ENCODE measurements around the gene NAV2. TPM values are rescaled to one million over a fixed set of nuclear protein-coding genes. Genes with fewer than 3 reads are reported as not detected.
A peak's percentile ranks its signal among the peaks of the same experiment; 100 is the strongest.

The NAV2 gene
- total RNA-seq, 1 experiment from 2014 or later, result 8.8 TPM

GRCh38 chr11:20035701-20036601, 323.3 kb downstream of the NAV2 start:
- DNase-seq (ENCODE audit: low spot score), result peak; percentile 94

DNA sequence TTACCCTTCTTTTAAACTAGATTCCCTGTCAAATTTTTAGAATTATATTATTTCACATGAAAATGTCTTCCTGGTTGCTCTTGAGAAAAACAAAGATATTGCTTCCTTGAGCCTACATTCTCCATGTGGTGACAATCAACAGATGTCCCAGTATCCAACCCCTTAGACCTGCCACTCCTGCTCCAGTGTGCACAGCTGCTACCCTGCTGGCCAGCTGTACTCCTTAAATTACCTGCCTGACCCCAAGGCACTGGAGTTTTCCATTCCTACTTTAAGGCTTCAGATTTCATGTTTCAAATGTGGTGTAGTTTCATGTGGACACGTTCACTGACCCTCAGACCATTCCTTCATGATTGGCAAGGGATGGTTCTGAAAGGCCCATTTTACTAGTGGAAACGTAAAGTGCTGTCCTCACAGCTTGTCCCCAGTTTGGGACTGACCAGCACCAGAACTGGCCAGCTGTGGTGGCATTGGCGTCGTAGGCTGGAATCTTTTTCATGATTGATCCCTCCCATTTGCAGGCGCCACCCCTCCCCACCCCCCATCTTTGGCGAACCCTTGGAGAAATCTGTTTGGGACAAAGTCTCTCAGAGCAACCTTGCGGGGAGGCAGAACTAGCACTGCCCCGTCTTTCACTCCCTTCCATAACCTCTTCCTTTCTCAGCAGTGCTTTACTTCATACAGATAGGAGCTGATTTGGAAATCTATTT, 324.1 kb downstream of the NAV2 start:
- no peak for DNase-seq (ENCODE audit: low spot score)

DNA sequence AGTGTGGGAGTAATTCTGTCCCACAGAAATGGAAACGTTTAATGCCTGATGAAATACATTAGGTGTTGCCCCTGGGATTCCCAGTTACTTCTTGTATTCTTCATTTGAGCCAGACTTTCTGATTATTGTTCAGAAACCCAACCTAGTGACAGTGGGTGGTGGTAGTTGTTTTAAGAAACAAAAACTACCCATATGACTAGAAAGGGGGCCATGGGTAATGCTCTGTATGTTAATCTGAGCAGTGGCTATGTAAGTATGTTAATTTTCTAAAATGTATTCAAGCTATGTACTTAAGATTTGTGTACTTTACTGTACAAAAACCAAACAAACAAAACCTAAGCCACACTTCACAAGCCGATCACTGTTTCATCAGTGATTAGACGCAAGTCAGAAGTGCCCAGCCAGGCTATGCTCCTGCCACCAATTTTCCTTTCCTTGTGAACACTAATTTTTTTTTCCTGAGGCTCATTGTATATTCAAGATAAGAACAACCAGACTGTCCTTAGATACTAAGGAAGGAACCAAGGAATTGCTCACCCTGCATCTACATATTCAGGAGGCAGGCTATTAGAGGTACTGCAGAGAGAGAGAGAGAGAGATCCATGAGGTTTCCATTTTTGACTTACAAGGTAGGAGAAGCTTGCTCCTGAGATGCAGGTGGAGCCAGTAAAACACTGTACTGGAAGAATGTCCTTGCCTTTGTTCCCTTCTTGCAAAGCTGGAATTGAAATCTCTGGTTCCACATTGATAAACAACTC, 324.9 kb downstream of the NAV2 start:
- DNase-seq (ENCODE audit: low spot score), result no peak

- DNase-seq (ENCODE audit: low spot score), result no peak
Measured at GRCh38 chr11:20038412-20038811, 325.8 kb downstream of the NAV2 start.

DNA sequence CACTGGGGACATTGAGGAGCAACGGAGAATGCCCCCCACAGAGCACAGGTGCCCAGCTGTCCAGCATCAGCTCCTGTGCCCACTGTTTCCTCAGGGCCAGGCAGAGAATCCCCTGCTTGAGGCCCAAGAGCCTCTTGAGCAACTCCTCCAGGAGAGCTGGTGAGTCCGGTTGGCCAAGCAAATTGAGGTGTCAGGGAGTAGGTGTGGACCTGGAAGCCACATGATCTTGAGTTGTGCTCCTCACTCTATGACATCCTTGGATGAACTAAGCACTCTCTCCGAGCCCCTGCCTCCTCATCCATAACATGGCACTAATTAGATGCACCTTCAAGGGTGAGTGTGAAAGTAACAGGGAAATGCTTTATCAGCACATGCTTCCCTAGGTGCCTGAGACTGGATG, 326.3 kb downstream of the NAV2 start:
- no peak for DNase-seq (ENCODE audit: low spot score)

DNA sequence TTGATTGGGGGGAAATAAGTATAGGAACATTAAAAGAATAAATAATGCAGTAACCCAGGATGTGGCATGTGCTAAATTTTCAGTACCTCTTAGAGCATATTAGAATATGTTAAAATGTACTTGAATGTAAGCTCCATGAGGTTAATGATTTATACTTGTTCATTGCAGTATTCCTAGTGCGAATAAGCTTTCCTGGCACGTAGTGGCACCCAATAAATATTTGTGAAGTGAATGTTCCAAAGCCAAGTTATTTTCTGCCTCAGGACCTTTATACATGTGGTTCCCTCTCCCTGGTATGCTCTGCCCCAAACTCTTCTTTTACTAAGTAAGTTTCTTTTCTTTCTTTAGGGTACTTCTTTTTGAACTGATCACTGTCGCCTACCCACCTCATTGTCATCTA, 328.9 kb downstream of the NAV2 start:
- no peak for DNase-seq (ENCODE audit: low spot score)

GRCh38 chr11:20042045-20042639, 329.5 kb downstream of the NAV2 start:
- DNase-seq (ENCODE audit: low spot score), result no peak

DNA sequence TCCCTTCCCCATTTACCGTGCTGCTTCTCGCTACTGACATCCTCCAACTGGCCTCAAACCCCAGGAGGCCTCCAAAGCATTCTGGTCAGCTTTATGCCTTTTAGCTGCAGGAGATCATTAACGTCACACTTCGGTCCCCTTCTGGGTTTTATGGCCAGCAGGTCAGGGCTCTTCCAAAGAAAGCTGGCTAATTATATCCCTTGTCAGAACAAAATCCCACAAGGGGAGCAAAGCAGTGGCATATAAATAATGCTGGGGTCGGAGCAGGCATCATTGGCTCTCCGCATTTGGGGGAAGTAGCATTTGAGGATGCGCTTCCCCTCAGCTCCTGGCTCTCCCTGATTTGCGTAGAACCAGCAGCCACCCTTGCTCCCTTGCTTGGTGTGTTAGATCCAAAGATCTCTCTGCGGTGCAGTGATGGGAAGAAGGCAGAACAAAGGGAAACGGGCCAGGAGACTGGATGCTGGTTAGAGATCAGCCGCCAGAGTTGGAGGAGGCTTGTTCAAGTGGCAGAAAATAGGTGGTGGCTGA, 330.2 kb downstream of the NAV2 start:
- no peak for DNase-seq (ENCODE audit: low spot score)

GRCh38 chr11:20043992-20044391, 331.4 kb downstream of the NAV2 start:
- DNase-seq (ENCODE audit: low spot score), result no peak

DNA sequence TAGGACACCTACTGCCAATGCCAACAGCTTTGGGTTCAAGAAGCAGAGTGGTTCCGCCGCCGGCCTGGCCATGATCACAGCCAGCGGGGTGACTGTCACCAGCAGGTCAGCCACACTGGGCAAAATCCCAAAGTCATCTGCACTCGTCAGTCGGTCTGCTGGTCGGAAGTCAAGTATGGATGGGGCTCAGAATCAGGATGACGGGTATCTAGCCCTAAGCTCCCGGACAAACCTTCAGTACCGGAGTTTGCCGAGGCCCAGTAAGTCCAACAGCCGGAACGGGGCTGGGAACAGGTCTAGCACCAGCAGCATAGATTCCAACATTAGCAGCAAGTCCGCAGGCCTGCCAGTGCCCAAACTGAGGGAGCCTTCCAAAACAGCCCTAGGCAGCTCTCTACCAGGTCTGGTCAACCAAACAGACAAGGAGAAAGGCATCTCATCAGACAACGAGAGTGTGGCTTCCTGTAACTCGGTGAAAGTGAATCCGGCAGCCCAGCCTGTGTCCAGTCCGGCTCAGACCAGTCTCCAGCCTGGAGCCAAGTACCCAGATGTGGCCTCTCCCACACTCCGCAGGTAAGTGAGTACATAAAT, 332.6 kb downstream of the NAV2 start:
- no peak for DNase-seq (ENCODE audit: low spot score)

DNA sequence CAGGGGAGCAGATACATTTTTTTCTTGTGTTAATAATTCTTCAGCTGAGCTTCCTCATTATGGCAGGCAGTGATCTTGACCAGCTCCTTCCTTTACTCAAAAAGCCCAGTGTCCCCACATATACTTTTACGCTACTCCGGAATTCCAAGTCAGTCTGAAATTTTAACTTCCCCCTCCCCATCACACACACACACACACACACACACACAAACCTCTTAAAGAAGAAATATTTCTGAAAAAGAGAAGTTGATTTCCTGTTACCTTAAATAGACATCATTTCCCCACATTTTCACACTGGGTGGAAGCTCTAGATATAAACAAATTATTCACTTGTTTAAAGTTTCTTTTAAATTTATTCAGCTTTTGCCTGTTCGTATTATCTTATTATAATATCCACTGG, 333.8 kb downstream of the NAV2 start:
- no peak for DNase-seq (ENCODE audit: low spot score)

- no peak for DNase-seq (ENCODE audit: low spot score)
Measured at GRCh38 chr11:20047006-20047768, 334.6 kb downstream of the NAV2 start.

DNA sequence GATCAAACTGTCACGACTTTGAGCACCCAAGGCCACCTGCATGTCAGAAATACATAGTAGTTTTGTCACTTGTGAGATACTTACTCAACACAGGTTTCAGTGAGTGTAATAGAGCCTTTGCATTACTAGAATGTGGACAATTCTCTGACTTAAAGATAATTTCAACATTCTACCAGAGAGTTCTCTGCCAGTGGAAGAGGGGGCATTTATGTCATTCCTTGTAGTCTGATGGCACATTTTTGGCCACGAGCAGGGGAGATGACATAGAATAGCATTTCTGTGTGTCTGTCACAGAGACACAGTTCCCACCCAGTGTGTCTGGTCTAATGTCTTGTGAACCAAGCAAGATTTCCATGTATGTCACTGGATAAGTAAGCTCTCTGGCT, 335.1 kb downstream of the NAV2 start:
- no peak for DNase-seq (ENCODE audit: low spot score)

DNA sequence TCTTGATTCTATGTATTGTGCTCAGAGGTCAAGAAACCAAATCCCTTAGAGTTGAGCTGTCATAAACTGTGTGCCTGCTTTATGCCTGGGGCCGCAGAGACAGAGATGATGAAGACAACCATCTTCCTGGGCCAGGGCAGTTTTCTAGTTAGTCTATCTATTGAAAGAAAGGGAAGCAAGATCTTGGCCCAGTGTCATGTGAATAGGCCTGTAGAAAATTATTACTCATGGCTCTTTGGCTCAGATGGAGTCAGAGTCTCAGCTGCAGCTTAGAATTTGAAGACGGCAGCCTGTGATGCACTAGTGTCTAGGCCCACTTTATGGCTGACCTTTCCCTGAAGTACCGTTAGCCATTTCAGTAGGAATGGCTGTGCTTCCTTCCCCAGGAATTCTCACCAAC, 335.6 kb downstream of the NAV2 start:
- DNase-seq (ENCODE audit: low spot score), result no peak

DNA sequence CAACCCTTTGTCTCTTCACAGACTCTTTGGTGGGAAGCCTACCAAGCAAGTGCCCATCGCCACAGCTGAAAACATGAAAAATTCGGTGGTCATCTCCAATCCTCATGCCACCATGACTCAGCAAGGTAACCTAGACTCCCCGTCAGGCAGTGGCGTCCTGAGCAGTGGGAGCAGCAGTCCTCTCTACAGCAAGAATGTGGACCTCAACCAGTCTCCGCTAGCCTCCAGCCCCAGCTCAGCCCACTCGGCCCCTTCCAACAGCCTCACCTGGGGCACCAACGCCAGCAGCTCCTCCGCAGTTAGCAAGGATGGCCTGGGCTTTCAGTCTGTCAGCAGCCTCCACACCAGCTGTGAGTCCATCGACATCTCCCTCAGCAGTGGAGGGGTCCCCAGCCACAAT, 336.1 kb downstream of the NAV2 start:
- no peak for DNase-seq (ENCODE audit: low spot score)

DNA sequence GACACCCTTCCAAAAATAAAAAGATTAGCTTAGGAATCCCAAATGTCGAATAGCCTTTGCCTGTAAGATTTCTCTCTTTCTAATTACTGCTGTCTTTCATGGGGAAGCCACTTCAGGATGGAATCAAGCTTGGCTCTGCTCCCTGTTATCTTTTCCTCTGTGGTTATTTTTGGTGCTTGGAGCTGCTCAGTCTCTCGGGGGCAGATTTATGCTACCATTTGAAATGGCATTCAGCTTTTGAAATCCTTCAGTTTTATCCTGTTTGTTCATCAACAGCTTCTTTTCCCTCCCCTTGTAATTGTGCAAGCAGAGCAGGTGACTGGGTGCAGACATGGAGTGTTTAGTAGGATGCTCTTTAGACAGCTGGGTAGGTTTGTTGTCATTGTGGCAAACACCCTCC, 336.6 kb downstream of the NAV2 start:
- DNase-seq (ENCODE audit: low spot score), result no peak

- DNase-seq (ENCODE audit: low spot score), result no peak
Measured at GRCh38 chr11:20050048-20050447, 337.4 kb downstream of the NAV2 start.

- DNase-seq (ENCODE audit: low spot score), result no peak
Measured at GRCh38 chr11:20050551-20051333, 338.1 kb downstream of the NAV2 start.

DNA sequence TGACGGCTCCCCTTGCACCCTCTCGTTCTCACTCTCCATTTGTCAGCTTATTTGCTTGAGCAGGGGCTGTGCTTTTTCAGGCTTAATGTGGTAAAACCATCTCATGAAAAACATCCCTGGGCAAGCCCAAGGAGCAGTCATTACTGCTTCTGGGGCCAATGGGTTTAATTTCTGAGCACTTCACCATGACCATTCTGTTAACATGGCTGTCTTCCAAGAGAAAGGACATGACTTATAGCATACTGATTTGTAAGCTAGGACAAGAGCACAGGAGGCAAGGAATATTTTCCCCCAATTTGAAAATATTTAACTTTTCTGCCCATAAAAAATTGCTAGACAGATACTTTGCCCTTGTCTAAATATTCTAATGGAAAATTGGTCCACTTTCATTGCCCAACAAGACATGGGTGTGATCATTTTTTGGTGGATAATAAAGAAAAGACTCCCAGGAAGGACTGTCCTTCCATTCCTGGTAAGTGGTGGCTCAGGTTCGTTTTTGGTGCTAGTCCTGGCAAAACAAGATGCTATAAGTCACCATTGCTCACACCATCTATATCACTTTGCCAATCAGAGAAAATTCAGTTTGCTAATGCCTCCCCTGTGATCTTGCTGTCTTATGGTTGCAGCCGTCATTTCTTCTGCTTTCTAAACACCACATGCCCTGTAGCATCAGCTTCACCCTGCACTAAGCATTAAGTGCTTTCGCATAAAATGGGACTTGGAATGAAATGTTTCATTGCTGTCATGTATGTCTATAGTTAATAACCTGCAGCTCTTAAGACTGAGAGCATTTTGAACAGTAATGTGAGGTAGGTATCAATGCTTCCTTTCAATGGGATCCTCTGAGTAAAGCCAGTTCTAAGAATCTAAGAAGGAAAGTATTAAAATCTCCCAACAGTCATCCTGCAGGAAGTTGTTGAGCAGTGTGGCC, 339.1 kb downstream of the NAV2 start:
- no peak for DNase-seq (ENCODE audit: low spot score)

Measured in A172 (cell line).